GM12865 (cell line): Measurements from ENCODE around the gene SPATA4.

Experiments used
- DNase-seq: peaks from one replicate; pipeline ENCODE4 v3.0.0; 2010; ENCODE audit warnings: low read depth
- H3K4me3 ChIP-seq: 2 replicates; pipeline ENCODE4 v1.5.1; 2011; ENCODE audit warnings: mild to moderate bottlenecking, low read depth, low read length, control low read depth
- TF ChIP-seq, protein P1 (sequence below): IDR thresholded peaks from 2 replicates; pipeline ENCODE4 v1.5.1; 2011; ENCODE audit warnings: low read length, control low read depth, low read depth, inconsistent platforms; ENCODE audit not compliant: insufficient read depth; ENCODE audit errors: missing control alignments

The SPATA4 gene

DNA sequence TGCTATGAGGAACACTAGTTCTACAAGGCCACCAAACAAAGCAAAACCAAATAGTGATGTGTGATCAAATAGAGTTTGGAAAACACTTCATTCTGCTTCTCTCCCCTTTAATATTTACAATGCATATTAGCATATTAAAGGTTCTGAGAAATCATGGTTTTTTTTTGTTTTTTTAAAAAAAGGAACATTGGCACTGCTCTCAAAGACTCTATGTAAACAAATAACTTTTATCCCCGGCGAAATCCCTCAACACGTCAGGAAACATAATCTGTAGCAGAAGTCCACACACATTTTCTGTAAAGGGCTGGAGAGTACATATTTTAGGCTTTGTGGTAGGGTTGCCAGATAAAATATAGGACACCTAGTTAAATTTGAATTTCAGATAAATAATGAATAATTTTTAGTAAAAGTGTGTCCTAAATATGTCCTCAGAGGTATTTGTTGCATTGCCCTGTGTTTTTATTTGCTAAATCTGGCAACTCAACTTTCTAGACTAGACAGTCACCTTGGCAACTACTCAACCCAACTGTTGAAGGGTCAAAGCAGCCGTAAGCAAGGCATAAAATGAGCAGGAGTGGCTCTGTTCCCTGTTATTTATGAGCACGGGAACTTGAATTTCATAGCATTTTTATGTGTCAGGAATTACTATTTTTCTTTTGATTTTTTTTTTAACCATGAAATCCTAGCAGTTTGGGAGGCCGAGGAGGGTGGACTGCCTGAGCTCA, 8.6 kb downstream of the SPATA4 start:
- TF ChIP-seq, protein P1, sequence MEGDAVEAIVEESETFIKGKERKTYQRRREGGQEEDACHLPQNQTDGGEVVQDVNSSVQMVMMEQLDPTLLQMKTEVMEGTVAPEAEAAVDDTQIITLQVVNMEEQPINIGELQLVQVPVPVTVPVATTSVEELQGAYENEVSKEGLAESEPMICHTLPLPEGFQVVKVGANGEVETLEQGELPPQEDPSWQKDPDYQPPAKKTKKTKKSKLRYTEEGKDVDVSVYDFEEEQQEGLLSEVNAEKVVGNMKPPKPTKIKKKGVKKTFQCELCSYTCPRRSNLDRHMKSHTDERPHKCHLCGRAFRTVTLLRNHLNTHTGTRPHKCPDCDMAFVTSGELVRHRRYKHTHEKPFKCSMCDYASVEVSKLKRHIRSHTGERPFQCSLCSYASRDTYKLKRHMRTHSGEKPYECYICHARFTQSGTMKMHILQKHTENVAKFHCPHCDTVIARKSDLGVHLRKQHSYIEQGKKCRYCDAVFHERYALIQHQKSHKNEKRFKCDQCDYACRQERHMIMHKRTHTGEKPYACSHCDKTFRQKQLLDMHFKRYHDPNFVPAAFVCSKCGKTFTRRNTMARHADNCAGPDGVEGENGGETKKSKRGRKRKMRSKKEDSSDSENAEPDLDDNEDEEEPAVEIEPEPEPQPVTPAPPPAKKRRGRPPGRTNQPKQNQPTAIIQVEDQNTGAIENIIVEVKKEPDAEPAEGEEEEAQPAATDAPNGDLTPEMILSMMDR = no peak
- H3K4me3 ChIP-seq = no peak overlapping the region
- no peak for DNase-seq

DNA sequence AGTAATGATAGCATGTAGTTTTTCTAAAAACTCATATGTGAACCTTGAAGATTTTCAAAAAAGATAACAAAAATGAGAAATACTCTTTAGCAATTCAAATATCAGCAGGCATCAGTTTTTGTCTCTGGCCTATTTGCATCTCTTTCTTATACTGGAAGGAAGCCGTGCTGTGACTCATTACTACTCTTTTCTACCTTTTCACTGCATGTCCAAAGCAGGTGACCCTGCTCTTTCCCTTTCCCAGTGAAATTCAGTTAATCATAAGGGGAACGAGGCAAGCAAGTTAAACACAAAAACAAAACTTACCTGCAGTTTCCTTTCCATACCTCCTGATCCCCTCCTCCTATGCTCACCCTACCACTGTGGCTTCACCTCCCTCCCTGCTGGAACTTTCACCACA, 9.3 kb downstream of the SPATA4 start:
- DNase-seq = no peak

DNA sequence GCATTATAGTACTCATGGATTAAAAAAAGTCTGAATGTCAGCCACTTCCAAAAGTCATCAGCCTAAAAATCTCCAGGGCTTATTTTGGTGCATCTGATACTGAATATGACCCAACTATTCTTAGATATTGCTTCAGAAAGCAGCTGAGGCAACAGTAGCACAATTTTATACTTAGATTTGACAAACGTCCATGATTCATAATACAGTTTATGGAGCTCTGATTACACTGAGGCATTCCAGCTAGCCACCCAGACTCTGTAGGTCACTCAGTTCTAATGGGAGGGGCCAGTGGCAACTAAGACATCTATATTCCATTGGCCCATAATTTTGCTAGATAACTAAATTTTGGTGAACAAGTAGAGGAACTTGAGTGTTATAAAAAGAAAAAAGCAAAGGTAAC, 10.3 kb downstream of the SPATA4 start:
- TF ChIP-seq, protein P1 = no peak
- H3K4me3 ChIP-seq = no peak overlapping the region
- DNase-seq = no peak

More for the DNA sequence above, 9.3 kb downstream of the SPATA4 start:
- TF ChIP-seq, protein P1 = no peak
- H3K4me3 ChIP-seq = no peak overlapping the region

DNA sequence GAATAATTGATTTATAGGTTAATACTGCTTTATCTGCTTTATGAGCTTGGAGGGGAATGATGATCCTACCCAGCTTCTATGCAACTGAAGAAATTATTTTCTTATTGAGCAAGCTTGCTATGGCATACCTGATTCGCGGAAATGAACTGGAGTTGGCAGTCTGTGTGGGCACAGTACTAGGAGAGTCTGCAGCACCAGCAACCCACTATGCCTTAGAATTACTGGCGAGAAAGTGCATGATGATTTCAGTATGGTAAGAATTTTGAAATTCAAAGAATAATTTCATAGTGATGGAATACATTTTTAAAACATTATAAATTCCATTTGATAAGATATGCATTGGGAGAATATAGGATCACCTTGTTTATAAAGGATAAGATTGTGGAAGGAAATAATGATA, 32.3 kb downstream of the SPATA4 start:
- no peak for DNase-seq
- TF ChIP-seq, protein P1 = no peak
- no peak overlapping the region for H3K4me3 ChIP-seq

DNA sequence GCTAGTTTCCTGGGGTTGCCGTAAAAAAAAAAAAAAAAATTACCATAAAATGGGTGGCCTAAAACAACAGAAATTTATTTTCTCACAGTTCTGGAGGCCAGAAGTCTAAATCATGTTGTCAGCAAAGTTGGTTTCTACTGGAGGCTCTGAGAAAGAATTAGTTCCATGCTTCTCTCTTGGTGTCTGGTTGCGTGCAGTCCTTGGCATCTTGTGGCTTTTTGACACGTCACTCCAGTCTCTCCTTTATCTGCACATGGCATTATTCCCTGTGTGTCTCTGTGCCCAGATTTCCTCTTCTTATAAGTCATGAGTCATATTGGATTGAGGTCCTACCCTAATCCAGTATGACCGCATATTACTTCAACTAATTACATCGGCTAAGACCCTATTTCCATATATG, 38.7 kb downstream of the SPATA4 start:
- no peak overlapping the region for H3K4me3 ChIP-seq
- DNase-seq = no peak
- TF ChIP-seq, protein P1 = no peak

DNA sequence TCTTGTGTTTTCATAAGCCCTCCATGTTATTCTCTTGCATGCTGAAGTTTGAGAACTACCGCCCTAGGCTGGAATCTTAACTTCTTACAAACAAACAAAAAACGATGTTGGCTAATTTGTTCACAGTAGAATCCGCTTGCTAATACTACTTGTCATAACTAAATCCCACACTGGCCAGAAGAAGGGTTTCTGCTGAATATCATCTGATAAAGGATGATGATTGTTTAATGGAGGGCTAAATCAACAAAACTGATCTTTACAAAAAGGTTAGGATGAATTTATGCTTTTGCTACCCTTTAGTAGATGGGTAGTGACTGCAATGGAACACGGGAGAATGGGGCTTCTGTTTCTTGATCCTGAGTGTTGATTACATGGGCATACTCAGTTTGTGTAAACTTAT, 42.3 kb downstream of the SPATA4 start:
- no peak for DNase-seq
- no peak overlapping the region for H3K4me3 ChIP-seq
- TF ChIP-seq, protein P1 = no peak

DNA sequence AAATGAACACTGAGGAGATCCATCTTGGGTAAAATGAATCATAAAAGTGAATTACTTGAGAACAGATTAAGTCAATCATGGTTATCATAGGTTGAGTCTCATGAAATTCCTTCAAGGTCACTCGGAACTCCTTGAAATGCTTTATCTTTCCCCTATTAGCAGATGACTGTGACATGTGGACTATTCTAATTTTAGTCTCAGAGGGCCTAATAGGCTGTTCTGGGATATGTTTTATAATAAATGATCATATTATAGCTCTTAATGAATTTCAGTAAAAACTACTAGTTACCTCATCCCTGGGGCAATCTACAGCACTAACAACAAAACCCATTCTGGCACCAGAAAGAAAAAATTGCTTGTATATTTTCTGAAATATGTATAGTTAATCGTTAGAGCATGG, 44.7 kb downstream of the SPATA4 start:
- no peak for DNase-seq
- TF ChIP-seq, protein P1 = no peak
- H3K4me3 ChIP-seq = no peak overlapping the region
